Testis (tissue), 3 donors: ENCODE data around the gene SNAI1. TPM values are rescaled to one million over a fixed set of nuclear protein-coding genes. Genes with fewer than 3 reads are reported as not detected.

Experiments used
- DNase-seq: peaks from one replicate; pipeline ENCODE4 v3.0.0-alpha.2; 2019
- H3K27ac ChIP-seq, 2 donors: fragments of 200-600 bp; sonication (generic); one replicate each; pipeline ENCODE4 v1.5.1; 2019
- H3K27me3 ChIP-seq: fragments of 200-600 bp; sonication (generic); one replicate; pipeline ENCODE4 v1.5.1; 2019
- H3K36me3 ChIP-seq: fragments of 200-600 bp; sonication (generic); one replicate; pipeline ENCODE4 v1.5.1; 2017; ENCODE audit warnings: low read depth; ENCODE audit errors: missing control alignments
- H3K4me1 ChIP-seq: fragments of 200-600 bp; sonication (generic); one replicate; pipeline ENCODE4 v1.5.1; 2019
- H3K4me3 ChIP-seq, 2 donors: fragments of 200-600 bp; sonication (generic); one replicate each; pipeline ENCODE4 v1.5.1; 2017 to 2019
- H3K9me3 ChIP-seq: fragments of 200-600 bp; sonication (generic); one replicate; pipeline ENCODE4 v1.5.1; 2017
- POLR2A ChIP-seq: fragments of 450-650 bp; IDR thresholded peaks from one replicate; pipeline ENCODE4 v1.6.1; 2017; ENCODE audit warnings: antibody characterized with exemption, mild to moderate bottlenecking, moderate library complexity
- WGBS, 2 donors: methylation state at CpG; one replicate each; pipeline ENCODE4 v1.1.5; 2018; 5-methylcytosine and 5-hydroxymethylcytosine counted together
- intact Hi-C: fragments of 100-400 bp; cut with DNase I; formaldehyde crosslinking; loops from one replicate; pipeline ENCODE4 v1.15.1; 2023; ENCODE audit warnings: low total_unique reads
- polyA plus RNA-seq: library from polyadenylated mRNA; stranded (reverse); fragments of 350-450 nt; fragmentation: Illumina TruSeq; extraction: RNeasy Lipid Tissue Mini Kit (QIAGEN cat#74804); gene quantifications from one replicate; pipeline ENCODE4 v1.2.3, GENCODE V29; 2014; ENCODE audit warnings: low read depth, low replicate concordance; ENCODE audit not compliant: insufficient read depth
- total RNA-seq, 2 donors: library from RNA; depleted of rRNA; stranded (reverse); fragments of >200 nt; gene quantifications; one replicate each; pipeline ENCODE4 v1.2.3, GENCODE V29; 2016
- TF ChIP-seq, protein P1 (sequence below), 3 experiments: fragments of 450-650 bp in 2 of 3; fragments of 200-600 bp in 1 of 3; sonication (generic) in 1 of 3; IDR thresholded peaks; one replicate each; pipeline ENCODE4 v1.5.1; 2016 to 2019; ENCODE audit warnings: antibody characterized with exemption in 3 of 3, mild to moderate bottlenecking in 2 of 3, moderate library complexity in 1 of 3

SNAI1 gene
- total and polyA plus RNA-seq, 3 donors from 2014 or later, result 4.0 to 7.6 (median 7.0) TPM

DNA sequence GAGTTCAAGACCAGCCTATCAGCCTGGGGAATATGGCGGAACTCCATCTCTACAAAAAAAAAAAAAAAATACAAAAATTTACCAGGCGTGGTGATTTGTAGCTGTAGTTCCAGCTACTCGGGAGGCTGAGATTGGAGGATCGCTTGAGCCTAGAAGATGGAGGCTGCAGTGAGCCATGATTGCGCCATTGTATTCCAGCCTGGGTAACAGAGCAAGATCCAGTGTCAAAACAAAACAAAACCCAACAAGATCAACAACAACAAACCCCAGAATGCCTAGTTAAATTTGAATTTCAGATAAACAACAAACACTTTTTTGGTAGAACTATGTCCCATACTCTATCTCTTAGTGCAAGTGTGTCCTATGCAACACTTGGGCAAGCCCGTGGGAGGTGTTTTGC, 39.9 kb downstream of the SNAI1 start:
- Histone ChIP-seq H3K27me3 (no peaks in the 10 kb centered on the region), H3K4me3 (no peak overlapping the region), H3K9me3 (no peaks in the 10 kb centered on the region), H3K27ac (no peak overlapping the region), H3K4me1 (no peaks in the 10 kb centered on the region), H3K36me3 (no peaks in the 10 kb centered on the region)
- DNase-seq, result no peak
- WGBS, 2 donors, result 92 to 94% methylated on average over 6 of the region's 6 CpGs
- intact Hi-C loops, result no loop called here
- no peak for TF ChIP-seq POLR2A
- TF ChIP-seq, protein P1, sequence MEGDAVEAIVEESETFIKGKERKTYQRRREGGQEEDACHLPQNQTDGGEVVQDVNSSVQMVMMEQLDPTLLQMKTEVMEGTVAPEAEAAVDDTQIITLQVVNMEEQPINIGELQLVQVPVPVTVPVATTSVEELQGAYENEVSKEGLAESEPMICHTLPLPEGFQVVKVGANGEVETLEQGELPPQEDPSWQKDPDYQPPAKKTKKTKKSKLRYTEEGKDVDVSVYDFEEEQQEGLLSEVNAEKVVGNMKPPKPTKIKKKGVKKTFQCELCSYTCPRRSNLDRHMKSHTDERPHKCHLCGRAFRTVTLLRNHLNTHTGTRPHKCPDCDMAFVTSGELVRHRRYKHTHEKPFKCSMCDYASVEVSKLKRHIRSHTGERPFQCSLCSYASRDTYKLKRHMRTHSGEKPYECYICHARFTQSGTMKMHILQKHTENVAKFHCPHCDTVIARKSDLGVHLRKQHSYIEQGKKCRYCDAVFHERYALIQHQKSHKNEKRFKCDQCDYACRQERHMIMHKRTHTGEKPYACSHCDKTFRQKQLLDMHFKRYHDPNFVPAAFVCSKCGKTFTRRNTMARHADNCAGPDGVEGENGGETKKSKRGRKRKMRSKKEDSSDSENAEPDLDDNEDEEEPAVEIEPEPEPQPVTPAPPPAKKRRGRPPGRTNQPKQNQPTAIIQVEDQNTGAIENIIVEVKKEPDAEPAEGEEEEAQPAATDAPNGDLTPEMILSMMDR (IDR thresholded peaks at IDR 0.05), result no peak

DNA sequence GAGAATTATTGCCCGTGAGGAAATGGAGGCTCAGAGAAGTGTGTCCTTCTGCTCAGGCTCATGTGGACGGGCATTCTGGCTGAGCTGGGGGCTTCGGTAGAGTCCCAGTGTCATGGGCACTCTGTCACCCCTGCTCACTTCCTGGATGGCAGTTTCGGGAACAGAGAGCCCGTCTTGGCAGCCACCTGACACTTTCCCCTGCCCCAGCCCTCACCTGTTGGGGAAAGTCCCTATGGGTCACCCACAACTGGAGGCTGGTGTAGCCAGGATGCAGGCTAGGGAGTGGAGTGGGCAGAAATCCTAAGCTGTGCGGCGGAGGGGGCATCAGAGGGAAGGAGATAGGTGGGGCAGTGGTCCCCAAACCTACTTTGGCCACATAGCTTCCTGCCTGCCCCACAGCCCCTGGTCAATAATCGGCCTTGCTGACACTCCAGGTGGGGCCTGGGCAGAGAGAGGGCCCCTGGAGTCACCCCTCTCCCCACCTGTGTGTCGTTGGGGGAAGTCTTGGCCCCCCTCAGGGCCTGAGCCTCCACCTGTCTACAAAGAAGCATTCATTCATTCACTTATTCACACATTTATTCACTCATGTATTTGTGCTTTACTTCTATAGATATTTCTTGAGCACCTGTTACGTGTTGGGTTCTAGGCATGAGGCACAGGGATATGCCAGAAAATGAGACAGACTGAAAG, 40.5 kb downstream of the SNAI1 start:
- intact Hi-C loops, result no loop called here
- Histone ChIP-seq H3K36me3 (no peaks in the 10 kb centered on the region), H3K4me3 (no peak overlapping the region), H3K27me3 (no peaks in the 10 kb centered on the region), H3K9me3 (no peaks in the 10 kb centered on the region), H3K4me1 (no peaks in the 10 kb centered on the region), H3K27ac (no peak overlapping the region)
- no peak for DNase-seq
- no peak for TF ChIP-seq POLR2A
- TF ChIP-seq, protein P1 (IDR thresholded peaks at IDR 0.05), result no peak
- 75 to 87% methylated on average over 8 to 10 of the region's 10 CpGs for WGBS, 2 donors

DNA sequence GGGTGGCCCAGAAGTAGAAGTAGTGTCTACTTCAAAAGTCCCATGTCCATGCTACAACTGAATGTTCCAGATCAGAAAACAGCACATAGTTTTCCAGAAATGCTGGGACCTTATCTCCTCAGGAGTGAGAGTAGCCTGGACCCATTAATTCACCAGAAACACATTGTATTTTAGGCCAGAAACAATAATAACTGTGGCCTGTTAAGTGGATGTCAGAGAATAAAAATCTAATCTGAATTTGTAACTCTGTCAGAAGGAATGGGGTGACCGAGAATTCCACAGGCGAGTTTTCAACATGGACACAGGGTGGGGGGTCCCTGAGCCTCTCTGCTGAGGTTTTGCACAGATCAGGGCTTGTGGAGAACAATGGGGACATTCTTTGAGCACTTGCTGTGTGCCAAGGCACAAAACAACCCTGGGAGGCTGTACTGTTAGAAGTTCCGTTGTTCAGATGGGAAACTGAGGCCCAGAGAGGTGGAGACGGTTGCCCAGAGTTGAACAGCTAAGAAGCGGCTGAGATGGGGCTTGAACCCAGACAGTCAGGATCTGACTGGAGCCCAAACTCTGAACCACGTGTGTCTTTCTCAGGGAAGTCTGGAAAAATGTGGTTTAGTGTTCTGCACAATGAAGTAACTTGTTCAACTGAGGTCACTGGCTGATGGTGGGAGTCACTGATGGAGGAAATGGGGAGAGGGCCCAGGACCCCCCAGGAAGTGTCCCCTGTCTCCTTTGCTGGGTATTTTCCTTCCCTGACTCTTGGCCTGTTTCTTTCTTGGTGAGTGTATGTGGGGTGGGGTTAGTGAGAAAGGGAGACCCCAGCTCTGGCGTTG, 44.2 kb downstream of the SNAI1 start:
- DNase-seq, result no peak

DNA sequence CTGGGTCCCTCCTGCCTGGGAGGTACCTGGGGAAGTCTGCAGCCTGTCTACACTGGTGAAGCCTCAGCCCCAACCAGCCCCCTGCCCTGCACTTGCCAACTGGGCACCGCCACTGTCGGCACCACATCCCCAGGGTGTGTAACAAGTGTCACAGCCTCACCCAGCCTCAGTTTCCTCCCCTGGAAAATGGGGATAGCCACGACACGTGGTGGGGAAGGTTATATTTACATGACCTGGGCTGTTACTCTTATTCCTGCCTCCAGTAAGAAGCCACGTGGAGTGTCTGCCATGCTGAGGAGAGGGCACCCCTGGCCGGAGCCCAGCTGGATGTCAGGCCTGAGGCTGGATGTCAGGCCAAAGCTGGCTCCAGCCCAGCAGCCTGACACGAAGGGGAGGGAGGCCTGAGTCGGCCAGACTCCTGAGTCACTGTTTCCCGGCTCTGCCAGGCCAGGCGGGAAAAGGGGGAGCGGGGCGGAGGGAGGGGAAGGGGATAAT, 44.9 kb downstream of the SNAI1 start:
- Histone ChIP-seq H3K36me3 (no peaks in the 10 kb centered on the region), H3K4me1 (peaks cover 3% of the 10 kb centered on the region), H3K9me3 (no peaks in the 10 kb centered on the region), H3K4me3 (no peak overlapping the region), H3K27ac (no peak overlapping the region), H3K27me3 (no peaks in the 10 kb centered on the region)
- intact Hi-C loops, result no loop called here
- TF ChIP-seq, protein P1 (IDR thresholded peaks at IDR 0.05), result no peak
- TF ChIP-seq POLR2A, result no peak
- no peak for DNase-seq
- WGBS, 2 donors, result 68 to 74% methylated on average over 8 to 12 of the region's 12 CpGs

More for the DNA sequence above, 44.2 kb downstream of the SNAI1 start:
- Histone ChIP-seq H3K36me3 (no peaks in the 10 kb centered on the region), H3K27me3 (no peaks in the 10 kb centered on the region), H3K4me1 (peaks cover 3% of the 10 kb centered on the region), H3K4me3 (no peak overlapping the region), H3K27ac (no peak overlapping the region), H3K9me3 (no peaks in the 10 kb centered on the region)
- 74 to 79% methylated on average over 7 of the region's 7 CpGs for WGBS, 2 donors
- TF ChIP-seq POLR2A, result no peak
- TF ChIP-seq, protein P1 (IDR thresholded peaks at IDR 0.05), result no peak
- intact Hi-C loops, result no loop called here
